ENCODE data around the gene CDH4. TPM values are rescaled to one million over a fixed set of nuclear protein-coding genes. Genes with fewer than 3 reads are reported as not detected.

Gene CDH4
- total RNA-seq, 1 experiment from 2014 or later: 25.0 TPM

DNA sequence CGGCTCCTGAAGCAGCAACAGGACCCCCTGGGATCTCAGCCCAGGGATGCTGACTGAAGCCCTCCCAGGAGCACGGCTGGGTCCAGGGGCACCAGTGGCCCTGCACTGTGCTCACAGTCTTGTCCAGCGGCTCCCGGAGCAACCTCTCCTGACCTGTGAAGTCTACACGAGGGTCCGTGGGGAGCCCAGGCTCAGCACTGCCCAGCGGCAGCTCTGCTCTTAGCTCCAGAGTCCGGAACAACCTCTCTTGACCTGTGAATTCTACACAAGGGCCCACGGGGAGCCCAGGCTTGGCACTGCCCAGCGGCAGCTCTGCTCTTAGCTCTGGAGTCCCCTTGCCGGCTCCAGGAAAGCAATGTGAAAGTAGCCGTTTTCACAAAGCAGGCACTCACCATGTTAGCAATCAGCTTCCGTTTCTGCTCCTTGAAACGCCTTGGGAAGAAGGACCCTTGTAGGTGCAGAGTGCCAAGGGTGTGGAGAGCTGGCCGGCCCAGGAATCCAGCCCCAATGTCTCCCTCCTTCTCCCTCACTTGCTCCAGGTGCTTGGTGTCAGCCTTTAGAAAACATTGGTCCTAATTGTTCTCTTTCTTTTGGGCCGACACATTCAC is 310.9 kb downstream of the CDH4 start:
- POLR2A ChIA-PET: interaction anchor here (0.7 kb wide), 1 partner anchor 18 kb away, joined by 3 read pairs; no protein-coding TSS in a partner anchor
- CTCF ChIA-PET: no interaction called here
- no peaks in the 10 kb centered on the region for H3K36me3 Mint-ChIP-seq (ENCODE audit: insufficient read depth, unreplicated experiment)
- DNase-seq (ENCODE audit: unreplicated experiment): no peak
- H3K4me1 Mint-ChIP-seq (ENCODE audit: insufficient read depth, unreplicated experiment): no peaks in the 10 kb centered on the region
- H3K4me3 Mint-ChIP-seq (ENCODE audit: unreplicated experiment): no peak overlapping the region
- TF ChIP-seq, protein P1, sequence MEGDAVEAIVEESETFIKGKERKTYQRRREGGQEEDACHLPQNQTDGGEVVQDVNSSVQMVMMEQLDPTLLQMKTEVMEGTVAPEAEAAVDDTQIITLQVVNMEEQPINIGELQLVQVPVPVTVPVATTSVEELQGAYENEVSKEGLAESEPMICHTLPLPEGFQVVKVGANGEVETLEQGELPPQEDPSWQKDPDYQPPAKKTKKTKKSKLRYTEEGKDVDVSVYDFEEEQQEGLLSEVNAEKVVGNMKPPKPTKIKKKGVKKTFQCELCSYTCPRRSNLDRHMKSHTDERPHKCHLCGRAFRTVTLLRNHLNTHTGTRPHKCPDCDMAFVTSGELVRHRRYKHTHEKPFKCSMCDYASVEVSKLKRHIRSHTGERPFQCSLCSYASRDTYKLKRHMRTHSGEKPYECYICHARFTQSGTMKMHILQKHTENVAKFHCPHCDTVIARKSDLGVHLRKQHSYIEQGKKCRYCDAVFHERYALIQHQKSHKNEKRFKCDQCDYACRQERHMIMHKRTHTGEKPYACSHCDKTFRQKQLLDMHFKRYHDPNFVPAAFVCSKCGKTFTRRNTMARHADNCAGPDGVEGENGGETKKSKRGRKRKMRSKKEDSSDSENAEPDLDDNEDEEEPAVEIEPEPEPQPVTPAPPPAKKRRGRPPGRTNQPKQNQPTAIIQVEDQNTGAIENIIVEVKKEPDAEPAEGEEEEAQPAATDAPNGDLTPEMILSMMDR (IDR thresholded peaks at IDR 0.05; ENCODE audit: unreplicated experiment): no peak
- BruUV-seq (replicated peaks): no TSS peak
- no peak overlapping the region for H3K27ac Mint-ChIP-seq (ENCODE audit: low read depth, unreplicated experiment)
- H3K9me3 Mint-ChIP-seq (ENCODE audit: unreplicated experiment): no peaks in the 10 kb centered on the region
- intact Hi-C loops (cut with micrococcal nuclease): no loop called here
- no peaks in the 10 kb centered on the region for H3K27me3 Mint-ChIP-seq (ENCODE audit: insufficient read depth, unreplicated experiment)

DNA sequence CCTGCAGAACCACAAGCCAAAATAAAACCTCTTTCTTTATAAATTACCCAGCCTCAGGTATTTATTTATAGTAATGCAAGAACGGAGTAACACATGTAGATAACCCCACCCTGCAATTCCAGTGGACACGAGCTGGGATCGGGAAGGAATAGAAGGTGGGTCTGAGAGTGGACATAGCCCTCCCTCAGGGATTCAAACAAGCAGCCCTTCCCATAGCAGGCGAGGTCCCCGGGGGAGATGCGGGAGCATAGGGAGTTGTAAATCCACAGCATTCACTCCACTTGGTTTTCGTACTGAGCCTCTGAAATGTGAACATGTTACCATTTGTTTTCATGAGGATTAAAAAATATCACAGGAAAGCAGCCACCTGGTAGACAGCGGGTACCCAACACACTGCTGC is 312.6 kb downstream of the CDH4 start:
- no peaks in the 10 kb centered on the region for H3K36me3 Mint-ChIP-seq (ENCODE audit: insufficient read depth, unreplicated experiment)
- H3K9me3 Mint-ChIP-seq (ENCODE audit: unreplicated experiment): no peaks in the 10 kb centered on the region
- no peak overlapping the region for H3K4me3 Mint-ChIP-seq (ENCODE audit: unreplicated experiment)
- no peak for DNase-seq (ENCODE audit: unreplicated experiment)
- no peaks in the 10 kb centered on the region for H3K4me1 Mint-ChIP-seq (ENCODE audit: insufficient read depth, unreplicated experiment)
- POLR2A ChIA-PET: no interaction called here
- no peak overlapping the region for H3K27ac Mint-ChIP-seq (ENCODE audit: low read depth, unreplicated experiment)
- H3K27me3 Mint-ChIP-seq (ENCODE audit: insufficient read depth, unreplicated experiment): no peaks in the 10 kb centered on the region
- CTCF ChIA-PET: no interaction called here
- intact Hi-C loops (cut with micrococcal nuclease): no loop called here
- TF ChIP-seq, protein P1 (IDR thresholded peaks at IDR 0.05; ENCODE audit: unreplicated experiment): no peak
- no TSS peak for BruUV-seq (replicated peaks)

DNA sequence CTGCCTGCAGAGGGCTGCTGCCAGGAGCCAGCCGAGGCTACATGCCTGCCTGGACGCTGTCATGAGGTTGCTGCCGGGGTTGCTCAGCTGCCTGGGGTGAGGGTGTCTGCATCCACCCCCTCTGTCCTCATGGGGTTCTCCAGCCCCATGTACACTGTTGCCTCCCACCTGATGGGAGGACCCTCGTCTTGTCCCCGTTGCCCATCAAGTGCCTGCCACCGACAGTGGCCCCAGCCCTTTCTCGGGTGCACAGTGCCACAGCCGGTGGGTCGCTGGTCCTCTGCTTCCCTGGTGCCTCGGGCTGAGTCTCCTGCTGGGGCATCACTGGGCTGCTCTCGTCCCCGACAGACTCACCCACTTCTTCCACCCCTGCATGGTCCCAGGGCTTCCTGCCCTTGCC is 313.7 kb downstream of the CDH4 start:
- BruUV-seq (replicated peaks): no TSS peak
- H3K4me3 Mint-ChIP-seq (ENCODE audit: unreplicated experiment): no peak overlapping the region
- H3K27ac Mint-ChIP-seq (ENCODE audit: low read depth, unreplicated experiment): no peak overlapping the region
- no peaks in the 10 kb centered on the region for H3K27me3 Mint-ChIP-seq (ENCODE audit: insufficient read depth, unreplicated experiment)
- CTCF ChIA-PET: no interaction called here
- no peaks in the 10 kb centered on the region for H3K36me3 Mint-ChIP-seq (ENCODE audit: insufficient read depth, unreplicated experiment)
- POLR2A ChIA-PET: no interaction called here
- no peak for DNase-seq (ENCODE audit: unreplicated experiment)
- H3K9me3 Mint-ChIP-seq (ENCODE audit: unreplicated experiment): no peaks in the 10 kb centered on the region
- H3K4me1 Mint-ChIP-seq (ENCODE audit: insufficient read depth, unreplicated experiment): no peaks in the 10 kb centered on the region
- intact Hi-C loops (cut with micrococcal nuclease): no loop called here
- TF ChIP-seq, protein P1 (IDR thresholded peaks at IDR 0.05; ENCODE audit: unreplicated experiment): no peak

DNA sequence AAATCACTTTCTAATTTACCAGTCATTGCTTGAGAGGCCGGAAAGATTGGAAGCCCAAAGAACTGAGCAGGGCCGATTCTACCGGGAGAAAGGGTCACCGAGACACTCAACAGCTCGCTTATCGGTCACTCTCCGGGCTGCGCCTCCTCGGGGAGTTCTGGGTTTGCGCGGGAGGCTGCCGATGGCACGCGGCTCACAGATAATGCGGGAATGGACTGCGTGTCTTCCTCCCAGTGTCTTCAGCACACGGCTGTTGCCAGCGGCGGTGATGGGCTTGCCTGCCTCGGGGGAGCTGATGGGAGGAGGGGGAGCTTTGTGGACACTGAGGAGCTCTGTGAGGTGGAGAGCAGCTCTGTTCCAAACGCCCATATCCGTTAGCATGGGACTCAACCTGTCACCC is 314.6 kb downstream of the CDH4 start:
- Mint-ChIP-seq H3K27me3 (ENCODE audit: insufficient read depth, unreplicated experiment) (no peaks in the 10 kb centered on the region), H3K4me1 (ENCODE audit: insufficient read depth, unreplicated experiment) (no peaks in the 10 kb centered on the region), H3K9me3 (ENCODE audit: unreplicated experiment) (no peaks in the 10 kb centered on the region), H3K36me3 (ENCODE audit: insufficient read depth, unreplicated experiment) (no peaks in the 10 kb centered on the region), H3K4me3 (ENCODE audit: unreplicated experiment) (no peak overlapping the region), H3K27ac (ENCODE audit: low read depth, unreplicated experiment) (no peak overlapping the region)
- intact Hi-C loops (cut with micrococcal nuclease): no loop called here
- no peak for DNase-seq (ENCODE audit: unreplicated experiment)
- ChIA-PET CTCF (interaction anchor here (0.6 to 0.7 kb wide), 2 partner anchors 15 to 29 kb away, joined by 3 read pairs; no protein-coding TSS in a partner anchor), POLR2A (no interaction called here)
- BruUV-seq (replicated peaks): no TSS peak
- TF ChIP-seq, protein P1 (IDR thresholded peaks at IDR 0.05; ENCODE audit: unreplicated experiment): no peak

Data from MCF 10A (cell line).